HEK293T (cell line): Measurements from ENCODE around the gene RUNX3.

Experiments
- CTCF ChIA-PET: fragments of 350-600 bp; formaldehyde crosslinking; extraction: SDS; loops from one replicate; lab custom pipeline; 2021; ENCODE audit warnings: antibody characterized with exemption, inconsistent platforms; lab: Yijun Ruan, JAX
- POLR2A ChIA-PET: fragments of 350-600 bp; formaldehyde crosslinking; extraction: SDS; loops from one replicate; lab custom pipeline; 2020; ENCODE audit warnings: antibody characterized with exemption, inconsistent platforms; lab: Yijun Ruan, JAX
- DNase-seq: peaks from one replicate; pipeline ENCODE4 v3.0.0; 2012; ENCODE audit warnings: mixed read lengths; ENCODE audit errors: extremely low spot score
- ARNT ChIP-seq: fragments of 450-650 bp; IDR thresholded peaks from 2 replicates; pipeline ENCODE4 v1.6.1; 2017; ENCODE audit warnings: mild to moderate bottlenecking
- BHLHE40 ChIP-seq: fragments of 450-650 bp; IDR thresholded peaks from 2 replicates; pipeline ENCODE4 v1.6.1; 2016; ENCODE audit warnings: mild to moderate bottlenecking, moderate library complexity, borderline replicate concordance
- CTBP1 ChIP-seq: fragments of 450-650 bp; IDR thresholded peaks from 2 replicates; pipeline ENCODE4 v1.6.1; 2016; ENCODE audit warnings: borderline replicate concordance
- ELF4 ChIP-seq: fragments of 450-650 bp; IDR thresholded peaks from 2 replicates; pipeline ENCODE4 v1.6.1; 2017; ENCODE audit warnings: antibody characterized with exemption
- FOXA1 ChIP-seq: fragments of 450-650 bp; IDR thresholded peaks from 2 replicates; pipeline ENCODE4 v1.6.1; 2016; ENCODE audit warnings: mild to moderate bottlenecking
- FOXK2 ChIP-seq: fragments of 450-650 bp; IDR thresholded peaks from 2 replicates; pipeline ENCODE4 v1.6.1; 2016; ENCODE audit warnings: mild to moderate bottlenecking
- FOXM1 ChIP-seq: fragments of 450-650 bp; IDR thresholded peaks from 2 replicates; pipeline ENCODE4 v1.6.1; 2017; ENCODE audit warnings: mild to moderate bottlenecking, borderline replicate concordance
- HDGF ChIP-seq: fragments of 450-650 bp; IDR thresholded peaks from 2 replicates; pipeline ENCODE4 v1.6.1; 2017; ENCODE audit warnings: antibody characterized with exemption, borderline replicate concordance
- L3MBTL2 ChIP-seq: fragments of 450-650 bp; conservative IDR thresholded peaks from 2 replicates; pipeline ENCODE4 v1.6.1; 2016; ENCODE audit warnings: mild to moderate bottlenecking
- LEF1 ChIP-seq: fragments of 450-650 bp; IDR thresholded peaks from 2 replicates; pipeline ENCODE4 v1.6.1; 2017; ENCODE audit warnings: mild to moderate bottlenecking, borderline replicate concordance
- NFRKB ChIP-seq: fragments of 450-650 bp; IDR thresholded peaks from 2 replicates; pipeline ENCODE4 v1.6.1; 2016; ENCODE audit warnings: mild to moderate bottlenecking, moderate library complexity
- SP1 ChIP-seq: fragments of 450-650 bp; IDR thresholded peaks from 2 replicates; pipeline ENCODE4 v1.6.1; 2017
- SUZ12 ChIP-seq: fragments of 450-650 bp; IDR thresholded peaks from 2 replicates; pipeline ENCODE4 v1.6.1; 2016; ENCODE audit warnings: mild to moderate bottlenecking
- TARDBP ChIP-seq: fragments of 450-650 bp; IDR thresholded peaks from 2 replicates; pipeline ENCODE4 v1.6.1; 2016
- ZNF384 ChIP-seq: fragments of 450-650 bp; IDR thresholded peaks from 2 replicates; pipeline ENCODE4 v1.6.1; 2016
- TF ChIP-seq, protein P1 (sequence below): fragments of 450-650 bp; IDR thresholded peaks from 2 replicates; pipeline ENCODE4 v1.6.1; 2016

Gene RUNX3

GRCh38 chr1:24945354-24946326 lies 15.6 kb upstream of the RUNX3 start:
- CTCF ChIA-PET = interaction anchor here (0.6 kb wide), 1 partner anchor 23 kb away, joined by 3 read pairs; no protein-coding TSS in a partner anchor
- DNase-seq = no peak
- TF ChIP-seq ELF4 = no peak
- TF ChIP-seq NFRKB = no peak
- no peak for TF ChIP-seq LEF1
- TF ChIP-seq ARNT = no peak
- no peak for TF ChIP-seq FOXK2
- no peak for TF ChIP-seq HDGF
- no peak for TF ChIP-seq L3MBTL2
- no peak for TF ChIP-seq FOXA1
- no peak for TF ChIP-seq SP1
- TF ChIP-seq FOXM1 = no peak
- POLR2A ChIA-PET = no interaction called here

- ChIA-PET POLR2A (no interaction called here), CTCF (no interaction called here)
- TF ChIP-seq TARDBP (no peak), FOXM1 (no peak), FOXA1 (no peak), CTBP1 (no peak), LEF1 (no peak), ARNT (no peak), HDGF (no peak), ELF4 (no peak), ZNF384 (no peak), SUZ12 (no peak), BHLHE40 (no peak), L3MBTL2 (no peak), SP1 (no peak), NFRKB (no peak), FOXK2 (no peak)
- TF ChIP-seq, protein P1, sequence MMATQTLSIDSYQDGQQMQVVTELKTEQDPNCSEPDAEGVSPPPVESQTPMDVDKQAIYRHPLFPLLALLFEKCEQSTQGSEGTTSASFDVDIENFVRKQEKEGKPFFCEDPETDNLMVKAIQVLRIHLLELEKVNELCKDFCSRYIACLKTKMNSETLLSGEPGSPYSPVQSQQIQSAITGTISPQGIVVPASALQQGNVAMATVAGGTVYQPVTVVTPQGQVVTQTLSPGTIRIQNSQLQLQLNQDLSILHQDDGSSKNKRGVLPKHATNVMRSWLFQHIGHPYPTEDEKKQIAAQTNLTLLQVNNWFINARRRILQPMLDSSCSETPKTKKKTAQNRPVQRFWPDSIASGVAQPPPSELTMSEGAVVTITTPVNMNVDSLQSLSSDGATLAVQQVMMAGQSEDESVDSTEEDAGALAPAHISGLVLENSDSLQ = no peak
- DNase-seq = no peak
These were observed 14.2 kb upstream of the RUNX3 start for GRCh38 chr1:24944318-24944717.

DNA sequence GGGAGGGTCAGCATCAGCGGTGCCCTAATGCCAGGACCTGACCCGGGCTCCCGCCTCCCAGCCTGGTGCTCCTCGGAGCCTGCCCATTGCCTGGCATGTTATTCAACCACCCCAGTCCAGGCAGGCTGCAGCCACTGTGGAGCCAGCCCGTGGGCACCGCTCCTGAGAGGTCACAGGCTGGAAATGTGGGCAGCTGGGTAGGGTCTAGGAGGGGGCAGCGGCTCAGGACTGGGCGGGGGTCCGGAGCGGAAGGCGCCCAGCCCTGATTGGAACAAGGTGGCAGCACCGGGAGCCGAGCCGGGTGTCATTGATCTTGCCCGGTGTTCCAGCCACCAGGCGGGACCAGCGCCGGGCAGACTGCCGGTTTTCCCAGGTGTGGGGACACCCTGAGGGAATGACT lies 12.7 kb upstream of the RUNX3 start:
- no peak for TF ChIP-seq L3MBTL2
- no peak for TF ChIP-seq BHLHE40
- no peak for TF ChIP-seq NFRKB
- TF ChIP-seq HDGF = no peak
- no peak for TF ChIP-seq LEF1
- TF ChIP-seq ARNT = no peak
- TF ChIP-seq FOXM1 = no peak
- no peak for TF ChIP-seq FOXK2
- TF ChIP-seq ZNF384 = no peak
- TF ChIP-seq SUZ12 = no peak
- TF ChIP-seq, protein P1 = no peak
- no peak for TF ChIP-seq TARDBP
- TF ChIP-seq FOXA1 = no peak
- TF ChIP-seq SP1 = no peak
- TF ChIP-seq CTBP1 = no peak
- TF ChIP-seq ELF4 = no peak
- DNase-seq = no peak
- ChIA-PET POLR2A (no interaction called here), CTCF (interaction anchor here (0.6 kb wide), 1 partner anchor 10 kb away, joined by 3 read pairs; no protein-coding TSS in a partner anchor)

GRCh38 chr1:24941564-24941963 lies 11.5 kb upstream of the RUNX3 start:
- no peak for DNase-seq
- ChIA-PET CTCF (interaction anchor here (0.6 to 0.7 kb wide), 2 partner anchors 11 to 37 kb away, joined by 3 read pairs; partner anchors contain the start of gene RUNX3), POLR2A (no interaction called here)
- TF ChIP-seq NFRKB (no peak), BHLHE40 (no peak), HDGF (no peak), ZNF384 (no peak), CTBP1 (no peak), ELF4 (no peak), SP1 (no peak), FOXM1 (no peak), L3MBTL2 (no peak)

DNA sequence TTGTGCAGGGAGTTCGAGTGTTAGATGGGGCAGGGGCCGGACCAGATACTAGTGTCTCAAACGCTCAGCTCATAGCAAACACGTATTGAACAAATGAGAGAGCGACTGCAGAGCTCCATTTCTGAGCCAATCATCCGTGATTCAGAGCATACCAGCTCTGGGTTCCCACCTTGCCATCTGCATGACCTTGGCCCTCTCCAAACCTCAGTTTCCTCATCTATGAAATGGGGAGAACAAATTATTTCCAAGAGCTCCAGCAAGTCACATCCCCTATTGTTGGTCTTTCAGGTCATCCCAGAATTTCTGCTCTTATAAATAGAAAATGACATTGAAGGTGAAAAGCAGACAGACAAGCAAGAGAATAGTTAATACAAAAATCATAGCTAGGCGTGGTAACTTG lies 10.2 kb upstream of the RUNX3 start:
- TF ChIP-seq SUZ12 = no peak
- TF ChIP-seq ELF4 = no peak
- TF ChIP-seq HDGF = no peak
- TF ChIP-seq, protein P1 = no peak
- no peak for TF ChIP-seq L3MBTL2
- no peak for TF ChIP-seq SP1
- TF ChIP-seq FOXK2 = no peak
- TF ChIP-seq BHLHE40 = no peak
- no peak for TF ChIP-seq ZNF384
- no peak for TF ChIP-seq ARNT
- TF ChIP-seq NFRKB = no peak
- TF ChIP-seq FOXA1 = no peak
- ChIA-PET CTCF (no interaction called here), POLR2A (interaction anchor here (0.8 to 0.9 kb wide), 2 partner anchors 10 to 33 kb away, joined by 3 read pairs; partner anchors contain the start of gene RUNX3)
- DNase-seq = no peak

- no peak for TF ChIP-seq LEF1
- no peak for TF ChIP-seq L3MBTL2
- TF ChIP-seq ELF4 = no peak
- no peak for TF ChIP-seq TARDBP
- TF ChIP-seq FOXA1 = no peak
- TF ChIP-seq FOXK2 = no peak
- CTCF ChIA-PET = no interaction called here
- DNase-seq = no peak
- POLR2A ChIA-PET = interaction anchor here (0.8 to 0.9 kb wide), 2 partner anchors 9 to 34 kb away, joined by 3 read pairs; partner anchors contain the start of gene RUNX3
These were observed 9.7 kb upstream of the RUNX3 start for GRCh38 chr1:24939675-24940193.
